Activated effector memory CD4-positive, alpha-beta T cell treated with Interleukin-2 at 50 U/mL for 16 hours (primary cell): ENCODE measurements around the gene DMD.

Experiments
- DNase-seq: peaks from one replicate; pipeline ENCODE4 v3.0.0-alpha.2; 2020

Gene DMD

GRCh38 chrX:32170481-32170880 is 1040.9 kb downstream of the DMD start:
- DNase-seq: no peak

- no peak for DNase-seq
These were observed 1056.2 kb downstream of the DMD start for GRCh38 chrX:32155044-32155638.

- no peak for DNase-seq
These were observed 1057.8 kb downstream of the DMD start for GRCh38 chrX:32153585-32153984.

- no peak for DNase-seq
These were observed 1061.2 kb downstream of the DMD start for GRCh38 chrX:32150141-32150540.

DNA sequence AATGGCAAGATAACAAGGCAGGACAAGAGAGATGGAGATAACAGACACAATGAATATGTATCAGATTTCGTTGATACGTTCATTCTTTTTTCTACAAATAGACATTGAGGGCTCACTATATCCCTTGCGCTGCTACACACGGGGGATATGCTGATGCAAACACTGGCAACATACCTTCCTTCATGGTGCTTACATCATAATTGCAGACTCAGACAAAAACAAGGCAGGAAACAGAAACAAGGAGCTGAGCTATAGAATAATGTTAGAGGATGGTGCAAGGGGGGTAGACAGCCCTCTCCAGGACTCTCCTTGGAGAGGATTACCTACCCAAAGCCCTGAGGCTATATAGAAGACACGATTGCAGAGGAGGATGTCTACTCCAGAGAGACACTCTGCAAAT is 1069.5 kb downstream of the DMD start:
- no peak for DNase-seq

- DNase-seq: no peak
These were observed 1071.9 kb downstream of the DMD start for GRCh38 chrX:32139476-32139875.

DNA sequence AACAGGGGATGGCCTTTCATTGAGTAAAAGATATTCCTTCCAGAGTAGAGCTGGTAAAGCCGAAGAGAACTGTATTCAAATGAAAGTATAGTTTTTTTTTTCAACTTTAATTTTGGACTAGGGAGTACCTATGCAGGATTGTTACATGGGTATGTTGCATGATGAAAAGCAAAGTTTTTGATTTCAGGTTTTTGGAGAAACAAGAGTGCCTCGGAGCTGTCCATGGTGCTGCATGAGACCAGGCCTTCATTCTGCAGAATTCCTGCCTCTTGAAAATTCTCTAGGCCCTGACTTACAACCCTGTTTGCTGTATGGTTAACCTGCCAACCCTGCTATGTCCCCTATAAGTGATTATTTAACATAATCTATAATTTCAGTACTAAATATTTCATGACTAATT is 1073.8 kb downstream of the DMD start:
- no peak for DNase-seq

DNA sequence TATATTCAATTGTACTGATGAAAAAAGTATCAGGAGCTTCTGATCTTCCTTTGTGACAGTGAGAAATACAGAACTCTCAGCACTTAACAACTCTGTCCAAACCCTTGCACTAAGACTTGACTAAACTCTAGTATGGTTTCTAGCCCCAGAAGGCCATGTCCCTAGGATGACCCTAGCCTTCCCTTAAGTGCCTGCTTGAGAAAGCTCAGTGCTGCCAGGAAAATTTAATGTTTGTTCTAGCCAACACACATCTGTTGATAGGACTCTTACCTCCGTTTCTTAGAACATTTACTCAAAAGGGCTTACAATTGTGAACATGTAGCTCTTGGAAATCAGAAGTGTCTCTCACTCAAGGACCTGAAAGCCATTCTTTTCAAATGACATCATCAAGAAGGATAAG is 1084.4 kb downstream of the DMD start:
- no peak for DNase-seq

- DNase-seq: no peak
These were observed 1092.5 kb downstream of the DMD start for GRCh38 chrX:32118832-32119231.

- DNase-seq: no peak
These were observed 1095.3 kb downstream of the DMD start for GRCh38 chrX:32116047-32116446.

DNA sequence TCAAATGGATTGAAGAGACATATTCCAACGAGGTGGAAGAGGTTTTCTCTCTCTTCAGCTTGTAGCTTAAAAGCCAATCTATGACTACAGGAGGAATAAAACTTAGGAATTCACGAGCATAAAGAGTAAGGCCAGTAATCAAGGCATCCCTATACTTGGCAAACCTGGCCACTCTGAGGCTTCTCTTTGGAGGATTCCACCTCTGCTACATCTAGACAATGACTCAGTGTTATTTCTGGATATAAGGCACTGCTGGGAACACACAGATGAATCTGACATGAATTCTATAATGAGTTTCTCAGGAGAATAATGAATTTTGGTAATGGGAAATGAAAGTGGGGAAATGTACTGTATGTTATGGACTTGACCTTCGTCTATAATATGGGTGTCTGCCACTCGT is 1123.7 kb downstream of the DMD start:
- no peak for DNase-seq

DNA sequence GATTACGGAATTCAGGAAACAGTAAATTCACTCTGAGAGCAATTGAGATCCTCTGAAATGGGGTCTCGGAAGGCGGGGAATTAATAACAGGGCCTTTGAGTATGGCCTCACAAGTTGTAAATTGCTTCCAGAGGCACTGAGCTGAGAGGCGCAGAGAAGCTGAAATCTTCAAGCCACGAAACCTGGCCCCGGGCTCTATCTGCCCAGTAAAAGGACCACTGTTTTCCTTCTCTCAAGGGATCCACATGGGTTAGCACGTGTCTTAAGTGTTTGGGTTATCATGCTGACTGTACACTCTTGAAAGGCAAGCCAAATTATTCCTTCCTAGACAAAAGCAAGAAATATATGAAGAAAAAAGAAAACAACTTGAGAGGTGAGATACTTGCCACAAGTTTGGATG is 1126.6 kb downstream of the DMD start:
- DNase-seq: no peak

GRCh38 chrX:32048285-32048684 is 1163.1 kb downstream of the DMD start:
- no peak for DNase-seq

GRCh38 chrX:32045149-32045548 is 1166.2 kb downstream of the DMD start:
- DNase-seq: no peak

- DNase-seq: no peak
These were observed 1170.2 kb downstream of the DMD start for GRCh38 chrX:32041181-32041580.

DNA sequence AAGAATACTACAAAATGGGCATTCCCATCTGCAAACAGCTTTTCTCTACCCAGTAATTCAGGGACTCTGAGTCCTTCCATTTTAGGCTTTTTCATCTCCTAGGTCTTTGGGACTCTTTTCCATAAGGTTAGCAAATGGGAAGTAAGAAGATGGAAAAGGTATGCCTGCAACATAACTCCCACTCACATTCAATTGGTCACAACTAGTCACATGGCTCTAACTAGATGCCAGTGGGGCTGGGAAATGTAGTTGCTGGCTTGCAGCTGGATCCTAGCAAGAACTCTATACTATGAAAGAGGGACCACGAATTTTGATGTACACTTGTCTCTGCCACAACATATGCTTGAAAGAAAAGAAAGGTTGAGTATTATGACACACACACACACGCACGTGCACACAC is 1184.6 kb downstream of the DMD start:
- no peak for DNase-seq

- DNase-seq: no peak
These were observed 1187.3 kb downstream of the DMD start for GRCh38 chrX:32024072-32024471.

DNA sequence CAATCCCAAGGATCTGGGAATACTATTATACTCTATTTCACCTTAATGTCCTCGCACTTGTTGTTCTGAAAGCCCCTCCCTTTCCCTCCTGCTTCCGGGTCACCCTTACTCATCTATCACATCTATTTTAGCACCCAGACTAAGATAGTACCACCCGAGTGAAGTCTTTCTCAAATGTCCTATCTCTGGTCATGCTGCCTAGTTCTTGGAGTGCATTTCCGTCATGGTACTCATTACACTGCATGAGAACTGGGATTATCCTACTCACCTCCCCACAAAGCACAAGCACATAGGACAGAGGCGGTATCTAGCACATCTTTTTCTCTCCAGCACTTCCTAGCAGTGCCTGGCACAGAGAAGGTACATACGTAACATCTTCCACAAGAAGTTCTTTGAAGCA is 1195.2 kb downstream of the DMD start:
- no peak for DNase-seq

DNA sequence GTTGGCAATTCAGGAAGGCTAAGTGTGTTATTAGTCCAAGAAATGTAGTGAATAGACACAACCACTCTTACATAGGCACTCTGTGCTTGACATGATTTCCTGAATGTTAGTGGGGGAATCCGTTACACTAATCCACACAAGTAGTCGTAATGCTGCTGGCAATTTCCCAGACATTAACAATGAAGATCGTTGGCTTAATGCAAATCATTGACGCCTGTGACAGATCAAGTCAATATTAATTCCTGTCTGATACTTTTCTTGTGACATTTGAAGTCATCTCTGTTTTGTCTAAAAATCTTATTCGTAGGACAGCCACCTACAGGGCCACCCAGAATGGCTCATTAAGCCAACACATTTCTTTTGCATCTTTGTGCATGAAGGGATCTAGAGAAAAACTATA is 1200.4 kb downstream of the DMD start:
- no peak for DNase-seq

DNA sequence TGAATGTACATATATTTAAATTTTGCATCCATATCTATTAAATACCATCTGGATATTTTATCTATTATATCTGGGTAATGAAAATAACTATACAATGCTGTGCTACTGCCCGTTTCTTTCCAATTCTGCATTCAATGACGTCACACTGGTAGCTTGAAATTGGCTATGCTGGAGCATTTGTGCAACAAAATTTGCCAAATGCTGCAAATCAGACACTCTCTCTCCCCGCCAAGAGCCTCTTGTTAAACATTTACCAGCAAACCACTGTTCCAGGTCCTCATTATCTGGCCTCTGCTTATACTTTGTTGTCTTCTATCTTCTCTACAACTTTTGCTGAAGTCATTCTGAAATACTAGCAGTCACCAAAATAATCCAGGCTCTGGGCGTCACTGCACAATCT is 1201.1 kb downstream of the DMD start:
- DNase-seq: no peak

DNA sequence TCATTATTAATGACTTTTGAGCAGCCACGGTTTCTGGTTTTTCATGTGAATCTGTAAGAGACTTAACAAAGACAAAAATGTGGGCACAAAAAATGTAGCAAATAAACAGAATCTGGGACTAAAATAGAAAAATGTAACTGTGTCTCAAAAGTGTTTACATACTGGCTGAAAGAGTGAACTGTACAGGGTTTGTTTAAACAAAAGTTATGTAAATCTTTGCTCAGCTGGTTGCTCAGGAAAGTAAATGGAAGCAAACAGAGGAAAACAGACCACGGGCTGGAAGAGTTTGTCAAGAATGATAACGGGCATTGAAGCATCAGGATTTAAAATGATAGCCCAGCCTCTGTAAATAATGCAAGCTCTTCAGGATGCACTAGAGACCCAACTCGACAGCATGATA is 1217.7 kb downstream of the DMD start:
- DNase-seq: no peak

DNA sequence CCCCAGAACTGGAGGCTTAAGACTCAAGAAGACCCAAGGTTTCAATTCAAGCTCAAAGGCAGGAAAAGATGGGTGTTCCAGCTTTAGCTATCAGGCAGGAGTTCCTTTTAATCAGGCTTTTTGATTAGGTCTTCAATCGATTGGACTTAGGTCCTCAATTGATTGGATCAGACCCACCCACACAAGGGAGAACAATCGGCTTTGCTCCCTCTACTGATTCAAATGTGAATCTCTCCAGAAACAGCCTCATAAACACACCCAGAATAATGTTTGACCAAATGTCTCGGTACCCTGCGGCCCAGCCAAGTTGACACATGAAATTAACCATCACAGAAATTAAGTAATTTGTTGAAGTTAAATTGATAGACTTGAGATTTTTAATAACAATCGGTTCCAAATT is 1222.4 kb downstream of the DMD start:
- DNase-seq: no peak

DNA sequence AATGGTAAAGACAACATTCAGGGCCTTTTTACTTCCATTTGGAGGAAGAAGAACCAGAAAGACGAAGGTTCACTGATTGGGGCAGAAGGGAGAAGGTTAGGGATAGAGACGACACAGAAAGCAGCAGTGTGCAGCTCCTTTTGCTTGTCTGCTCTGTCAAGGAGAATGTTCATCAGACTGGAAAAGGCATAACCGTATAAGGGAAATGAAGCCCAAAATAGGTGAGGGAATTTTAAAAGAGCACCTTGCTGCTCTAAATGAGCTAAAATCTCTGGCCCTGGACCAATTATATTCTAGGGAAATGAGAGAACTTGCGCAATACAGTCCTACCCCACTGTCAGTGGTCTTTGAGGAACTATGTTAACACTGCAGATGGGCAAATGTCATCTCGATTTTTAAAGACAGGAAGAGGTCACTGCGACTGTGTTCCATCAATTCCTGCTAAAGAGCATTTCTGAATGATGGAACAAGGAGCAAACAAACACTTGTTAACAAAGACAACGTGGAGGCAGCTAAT is 1229.7 kb downstream of the DMD start:
- DNase-seq: no peak

DNA sequence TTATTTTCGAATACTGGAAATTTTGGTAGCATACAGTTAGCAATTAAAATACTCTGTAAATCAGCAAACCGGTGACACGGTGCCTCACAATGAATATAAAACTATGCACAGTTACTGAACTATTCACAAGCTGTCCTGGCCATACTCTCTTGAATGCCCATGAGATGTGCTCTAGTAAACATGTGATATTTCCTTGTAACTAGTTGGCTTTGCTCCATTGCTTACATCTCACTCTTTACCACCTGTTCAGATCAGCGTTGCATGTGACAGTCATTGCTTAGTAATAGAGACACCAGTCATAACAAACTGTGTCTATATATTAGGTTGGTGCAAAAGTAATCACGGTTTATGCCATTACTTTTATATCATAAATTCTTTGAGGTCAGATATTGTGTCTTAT is 1241.6 kb downstream of the DMD start:
- no peak for DNase-seq

DNA sequence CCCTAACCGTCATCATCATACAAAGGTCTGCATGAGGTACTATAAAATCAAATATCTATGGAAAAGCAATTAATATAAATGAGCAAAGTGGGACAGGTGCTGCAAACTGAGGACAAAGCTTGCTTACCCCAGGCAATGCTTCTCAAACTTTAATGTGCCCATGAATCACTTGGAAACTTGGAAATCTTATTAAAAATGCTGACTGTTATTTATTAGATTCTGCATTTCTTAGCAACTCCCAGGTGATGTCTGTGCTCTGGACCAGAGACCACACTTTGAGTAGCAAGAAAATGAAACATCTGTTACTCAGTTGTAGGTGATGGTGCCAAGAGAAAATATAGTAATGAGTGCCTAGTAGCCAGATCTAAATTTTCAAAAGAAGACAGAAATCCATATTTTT is 1249.1 kb downstream of the DMD start:
- no peak for DNase-seq
